GM23338 (cell line): ENCODE results near the gene GALNT16. TPM values are rescaled to one million over a fixed set of nuclear protein-coding genes. Genes with fewer than 3 reads are reported as not detected.

Source experiments
- ATAC-seq: fragments of 200-7000 bp; cut with Tn5 transposase; 3 replicates; pipeline ENCODE4 v1.9.1; 2020
- DNase-seq: peaks from one replicate; pipeline ENCODE4 v3.0.0-alpha.2; 2015; ENCODE audit warnings: low spot score
- H2AFZ ChIP-seq: fragments of 200-600 bp; sonication (generic); 2 replicates; pipeline ENCODE4 v1.8.0; 2016; ENCODE audit warnings: antibody characterized with exemption, mild to moderate bottlenecking, moderate library complexity
- H3F3A ChIP-seq: fragments of 200-600 bp; sonication (generic); replicated peaks from 2 replicates; pipeline ENCODE4 v1.8.0; 2017; ENCODE audit warnings: antibody characterized with exemption, mixed run types, low read depth
- H3K27ac ChIP-seq: fragments of 200-600 bp; sonication (generic); 2 replicates; pipeline ENCODE4 v1.6.1; 2016; ENCODE audit warnings: low read depth
- H3K27me3 ChIP-seq: fragments of 200-600 bp; sonication (generic); 2 replicates; pipeline ENCODE4 v1.8.0; 2016; ENCODE audit warnings: mild to moderate bottlenecking, mixed run types, moderate library complexity; ENCODE audit not compliant: insufficient read depth
- H3K36me3 ChIP-seq: fragments of 200-600 bp; sonication (generic); 2 replicates; pipeline ENCODE4 v1.8.0; 2016; ENCODE audit warnings: mild to moderate bottlenecking; ENCODE audit not compliant: insufficient read depth
- H3K4me1 ChIP-seq: fragments of 200-600 bp; sonication (generic); 2 replicates; pipeline ENCODE4 v1.8.0; 2016; ENCODE audit warnings: mild to moderate bottlenecking, moderate library complexity; ENCODE audit not compliant: insufficient read depth
- H3K4me2 ChIP-seq: fragments of 200-600 bp; sonication (generic); 2 replicates; pipeline ENCODE4 v1.7.1; 2017; ENCODE audit warnings: mixed run types
- H3K4me3 ChIP-seq: fragments of 200-600 bp; sonication (generic); 2 replicates; pipeline ENCODE4 v1.6.1; 2016; ENCODE audit warnings: mixed run types
- H3K79me2 ChIP-seq: fragments of 200-600 bp; sonication (generic); replicated peaks from 2 replicates; pipeline ENCODE4 v1.8.0; 2017; ENCODE audit warnings: mild to moderate bottlenecking; ENCODE audit not compliant: insufficient read depth
- H3K9me2 ChIP-seq: fragments of 200-600 bp; sonication (generic); 2 replicates; pipeline ENCODE4 v1.8.0; 2017; ENCODE audit not compliant: insufficient read depth
- H4K20me1 ChIP-seq: fragments of 200-600 bp; sonication (generic); replicated peaks from 2 replicates; pipeline ENCODE4 v1.8.0; 2017; ENCODE audit warnings: mild to moderate bottlenecking; ENCODE audit not compliant: insufficient read depth
- H3K27ac Mint-ChIP-seq: 2 replicates; pipeline ENCODE4 v1.8.0; 2020; ENCODE audit warnings: inconsistent platforms, mild to moderate bottlenecking, moderate library complexity, mixed read lengths
- H3K27me3 Mint-ChIP-seq: 3 replicates; pipeline ENCODE4 v1.8.0; 2022; ENCODE audit warnings: low read depth, mild to moderate bottlenecking, moderate library complexity, mixed read lengths, inconsistent platforms; ENCODE audit not compliant: insufficient read depth, poor library complexity
- H3K36me3 Mint-ChIP-seq: 3 replicates; pipeline ENCODE4 v1.8.0; 2021; ENCODE audit warnings: low read depth, mild to moderate bottlenecking, inconsistent platforms, moderate library complexity, mixed read lengths
- H3K4me1 Mint-ChIP-seq: 3 replicates; pipeline ENCODE4 v1.8.0; 2020; ENCODE audit warnings: mild to moderate bottlenecking, inconsistent platforms, mixed read lengths
- H3K4me3 Mint-ChIP-seq: 3 replicates; pipeline ENCODE4 v1.8.0; 2021; ENCODE audit warnings: moderate library complexity, mild to moderate bottlenecking, inconsistent platforms, mixed read lengths
- H3K9me3 Mint-ChIP-seq: 3 replicates; pipeline ENCODE4 v1.8.0; 2020; ENCODE audit warnings: moderate library complexity, mild to moderate bottlenecking, inconsistent platforms, mixed read lengths
- CREB1 ChIP-seq: fragments of 250-450 bp; sonication (Bioruptor Pico); IDR thresholded peaks from 2 replicates; pipeline ENCODE4 v1.5.0; 2020; ENCODE audit warnings: low read depth, mild to moderate bottlenecking, moderate library complexity
- CTCF ChIP-seq, 2 experiments: fragments of 200-600 bp in 1 of 2; sonication (generic) in 1 of 2; conservative IDR thresholded peaks; 2 replicates each; pipeline versions ENCODE4 v1.5.1 to v1.6.1; 2016 to 2017; ENCODE audit warnings: antibody characterized with exemption in 2 of 2, low read depth in 2 of 2, mild to moderate bottlenecking in 2 of 2, moderate library complexity in 1 of 2
- ETS1 ChIP-seq: IDR thresholded peaks from 2 replicates; pipeline ENCODE4 v1.6.1; 2016; ENCODE audit warnings: antibody characterized with exemption
- EZH2 ChIP-seq: fragments of 200-600 bp; sonication (generic); IDR thresholded peaks from one replicate; pipeline ENCODE4 v1.8.0; 2017; ENCODE audit warnings: antibody characterized with exemption, mild to moderate bottlenecking, low read depth; ENCODE audit not compliant: unreplicated experiment
- EZH2phosphoT487 ChIP-seq: fragments of 200-600 bp; sonication (generic); IDR thresholded peaks from one replicate; pipeline ENCODE4 v1.8.1; 2018; ENCODE audit warnings: antibody characterized with exemption; ENCODE audit not compliant: unreplicated experiment
- JUNB ChIP-seq: IDR thresholded peaks from one replicate; pipeline ENCODE4 v1.6.1; 2016; ENCODE audit warnings: antibody characterized with exemption; ENCODE audit not compliant: unreplicated experiment
- NANOG ChIP-seq: IDR thresholded peaks from 2 replicates; pipeline ENCODE4 v1.6.1; 2016; ENCODE audit warnings: antibody characterized with exemption, borderline replicate concordance
- POLR2AphosphoS5 ChIP-seq: IDR thresholded peaks from 2 replicates; pipeline ENCODE4 v1.6.1; 2016; ENCODE audit warnings: antibody characterized with exemption, low read depth
- STAT1 ChIP-seq: IDR thresholded peaks from one replicate; pipeline ENCODE4 v1.6.1; 2016; ENCODE audit warnings: antibody characterized with exemption; ENCODE audit not compliant: unreplicated experiment
- ZNF114 ChIP-seq: fragments of 250-450 bp; sonication (Bioruptor Pico); IDR thresholded peaks from 2 replicates; pipeline ENCODE4 v1.5.0; 2020; ENCODE audit warnings: mild to moderate bottlenecking, moderate library complexity
- ZNF331 ChIP-seq: fragments of 250-450 bp; sonication (Bioruptor Pico); IDR thresholded peaks from 2 replicates; pipeline ENCODE4 v1.5.0; 2020; ENCODE audit warnings: low read depth, mild to moderate bottlenecking, moderate library complexity
- polyA plus RNA-seq: library from polyadenylated mRNA; unstranded; fragments of >200 nt; fragmentation: Nextera tagmentation; extraction: Ambion mirVana; gene quantifications from 2 replicates; pipeline ENCODE4 v1.2.1, GENCODE V29; 2016
- total RNA-seq: library from RNA; depleted of rRNA; stranded (reverse); fragments of >200 nt; shearing (Covaris generic); gene quantifications from 2 replicates; pipeline ENCODE4 v1.2.3, GENCODE V29; 2014
- TF ChIP-seq, protein P1 (sequence below): fragments of 250-450 bp; sonication (Bioruptor Pico); IDR thresholded peaks from 2 replicates; pipeline ENCODE4 v1.5.0; 2020; ENCODE audit warnings: mild to moderate bottlenecking, moderate library complexity
- TF ChIP-seq, protein P2 (sequence below): IDR thresholded peaks from one replicate; pipeline ENCODE4 v1.6.1; 2018; ENCODE audit warnings: antibody characterized with exemption; ENCODE audit not compliant: unreplicated experiment

The GALNT16 gene
- total and polyA plus RNA-seq, 2 experiments from 2014 or later, result 1.5 to 2.9 TPM

DNA sequence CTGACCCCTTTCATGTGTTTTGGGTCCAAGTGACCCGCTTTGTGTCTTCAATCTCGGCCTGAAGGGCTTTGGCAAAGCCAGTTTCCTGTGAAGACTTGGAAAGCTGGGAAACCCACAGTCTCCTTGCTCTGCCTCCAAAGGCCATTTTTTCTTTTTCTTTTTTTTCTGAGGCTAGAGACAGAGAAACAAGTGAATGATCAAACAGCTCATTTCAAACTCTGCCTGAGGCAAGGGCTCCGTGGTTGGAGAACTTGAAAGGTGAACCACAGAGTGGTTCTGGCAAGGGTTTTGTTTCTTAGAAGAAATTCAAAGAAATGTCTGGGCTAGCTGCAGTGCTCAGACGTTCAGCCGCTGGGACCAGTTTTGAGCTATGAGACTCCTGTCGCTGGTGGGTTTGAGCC lies 75.4 kb downstream of the GALNT16 start:
- H2AFZ ChIP-seq, result no peak overlapping the region
- ATAC-seq (no peak), DNase-seq (no peak)

More for the DNA sequence above, 75.4 kb downstream of the GALNT16 start:
- H3F3A ChIP-seq, result no peaks in the 10 kb centered on the region
- Mint-ChIP-seq H3K27ac (no peak overlapping the region), H3K4me3 (no peak overlapping the region), H3K4me1 (no peaks in the 10 kb centered on the region; the same call in 2 of the 3 replicates), H3K9me3 (no peaks in the 10 kb centered on the region), H3K27me3 (no peaks in the 10 kb centered on the region), H3K36me3 (no peaks in the 10 kb centered on the region)
- H3K4me3 ChIP-seq, result no peak overlapping the region
- TF ChIP-seq JUNB, result no peak
- TF ChIP-seq CTCF (conservative IDR thresholded peaks at IDR 0.05; ENCODE audit: low read depth in 2 of 2), result no peak
- TF ChIP-seq CREB1 (CRISPR knock-in tag), result no peak
- TF ChIP-seq, protein P1, sequence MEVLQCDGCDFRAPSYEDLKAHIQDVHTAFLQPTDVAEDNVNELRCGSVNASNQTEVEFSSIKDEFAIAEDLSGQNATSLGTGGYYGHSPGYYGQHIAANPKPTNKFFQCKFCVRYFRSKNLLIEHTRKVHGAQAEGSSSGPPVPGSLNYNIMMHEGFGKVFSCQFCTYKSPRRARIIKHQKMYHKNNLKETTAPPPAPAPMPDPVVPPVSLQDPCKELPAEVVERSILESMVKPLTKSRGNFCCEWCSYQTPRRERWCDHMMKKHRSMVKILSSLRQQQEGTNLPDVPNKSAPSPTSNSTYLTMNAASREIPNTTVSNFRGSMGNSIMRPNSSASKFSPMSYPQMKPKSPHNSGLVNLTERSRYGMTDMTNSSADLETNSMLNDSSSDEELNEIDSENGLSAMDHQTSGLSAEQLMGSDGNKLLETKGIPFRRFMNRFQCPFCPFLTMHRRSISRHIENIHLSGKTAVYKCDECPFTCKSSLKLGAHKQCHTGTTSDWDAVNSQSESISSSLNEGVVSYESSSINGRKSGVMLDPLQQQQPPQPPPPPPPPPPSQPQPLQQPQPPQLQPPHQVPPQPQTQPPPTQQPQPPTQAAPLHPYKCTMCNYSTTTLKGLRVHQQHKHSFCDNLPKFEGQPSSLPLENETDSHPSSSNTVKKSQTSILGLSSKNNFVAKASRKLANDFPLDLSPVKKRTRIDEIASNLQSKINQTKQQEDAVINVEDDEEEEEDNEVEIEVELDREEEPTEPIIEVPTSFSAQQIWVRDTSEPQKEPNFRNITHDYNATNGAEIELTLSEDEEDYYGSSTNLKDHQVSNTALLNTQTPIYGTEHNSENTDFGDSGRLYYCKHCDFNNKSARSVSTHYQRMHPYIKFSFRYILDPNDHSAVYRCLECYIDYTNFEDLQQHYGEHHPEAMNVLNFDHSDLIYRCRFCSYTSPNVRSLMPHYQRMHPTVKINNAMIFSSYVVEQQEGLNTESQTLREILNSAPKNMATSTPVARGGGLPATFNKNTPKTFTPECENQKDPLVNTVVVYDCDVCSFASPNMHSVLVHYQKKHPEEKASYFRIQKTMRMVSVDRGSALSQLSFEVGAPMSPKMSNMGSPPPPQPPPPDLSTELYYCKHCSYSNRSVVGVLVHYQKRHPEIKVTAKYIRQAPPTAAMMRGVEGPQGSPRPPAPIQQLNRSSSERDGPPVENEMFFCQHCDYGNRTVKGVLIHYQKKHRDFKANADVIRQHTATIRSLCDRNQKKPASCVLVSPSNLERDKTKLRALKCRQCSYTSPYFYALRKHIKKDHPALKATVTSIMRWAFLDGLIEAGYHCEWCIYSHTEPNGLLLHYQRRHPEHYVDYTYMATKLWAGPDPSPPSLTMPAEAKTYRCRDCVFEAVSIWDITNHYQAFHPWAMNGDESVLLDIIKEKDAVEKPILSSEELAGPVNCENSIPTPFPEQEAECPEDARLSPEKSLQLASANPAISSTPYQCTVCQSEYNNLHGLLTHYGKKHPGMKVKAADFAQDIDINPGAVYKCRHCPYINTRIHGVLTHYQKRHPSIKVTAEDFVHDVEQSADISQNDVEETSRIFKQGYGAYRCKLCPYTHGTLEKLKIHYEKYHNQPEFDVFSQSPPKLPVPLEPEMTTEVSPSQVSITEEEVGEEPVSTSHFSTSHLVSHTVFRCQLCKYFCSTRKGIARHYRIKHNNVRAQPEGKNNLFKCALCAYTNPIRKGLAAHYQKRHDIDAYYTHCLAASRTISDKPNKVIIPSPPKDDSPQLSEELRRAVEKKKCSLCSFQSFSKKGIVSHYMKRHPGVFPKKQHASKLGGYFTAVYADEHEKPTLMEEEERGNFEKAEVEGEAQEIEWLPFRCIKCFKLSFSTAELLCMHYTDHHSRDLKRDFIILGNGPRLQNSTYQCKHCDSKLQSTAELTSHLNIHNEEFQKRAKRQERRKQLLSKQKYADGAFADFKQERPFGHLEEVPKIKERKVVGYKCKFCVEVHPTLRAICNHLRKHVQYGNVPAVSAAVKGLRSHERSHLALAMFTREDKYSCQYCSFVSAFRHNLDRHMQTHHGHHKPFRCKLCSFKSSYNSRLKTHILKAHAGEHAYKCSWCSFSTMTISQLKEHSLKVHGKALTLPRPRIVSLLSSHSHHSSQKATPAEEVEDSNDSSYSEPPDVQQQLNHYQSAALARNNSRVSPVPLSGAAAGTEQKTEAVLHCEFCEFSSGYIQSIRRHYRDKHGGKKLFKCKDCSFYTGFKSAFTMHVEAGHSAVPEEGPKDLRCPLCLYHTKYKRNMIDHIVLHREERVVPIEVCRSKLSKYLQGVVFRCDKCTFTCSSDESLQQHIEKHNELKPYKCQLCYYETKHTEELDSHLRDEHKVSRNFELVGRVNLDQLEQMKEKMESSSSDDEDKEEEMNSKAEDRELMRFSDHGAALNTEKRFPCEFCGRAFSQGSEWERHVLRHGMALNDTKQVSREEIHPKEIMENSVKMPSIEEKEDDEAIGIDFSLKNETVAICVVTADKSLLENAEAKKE (CRISPR knock-in tag), result no peak
- TF ChIP-seq, protein P2, sequence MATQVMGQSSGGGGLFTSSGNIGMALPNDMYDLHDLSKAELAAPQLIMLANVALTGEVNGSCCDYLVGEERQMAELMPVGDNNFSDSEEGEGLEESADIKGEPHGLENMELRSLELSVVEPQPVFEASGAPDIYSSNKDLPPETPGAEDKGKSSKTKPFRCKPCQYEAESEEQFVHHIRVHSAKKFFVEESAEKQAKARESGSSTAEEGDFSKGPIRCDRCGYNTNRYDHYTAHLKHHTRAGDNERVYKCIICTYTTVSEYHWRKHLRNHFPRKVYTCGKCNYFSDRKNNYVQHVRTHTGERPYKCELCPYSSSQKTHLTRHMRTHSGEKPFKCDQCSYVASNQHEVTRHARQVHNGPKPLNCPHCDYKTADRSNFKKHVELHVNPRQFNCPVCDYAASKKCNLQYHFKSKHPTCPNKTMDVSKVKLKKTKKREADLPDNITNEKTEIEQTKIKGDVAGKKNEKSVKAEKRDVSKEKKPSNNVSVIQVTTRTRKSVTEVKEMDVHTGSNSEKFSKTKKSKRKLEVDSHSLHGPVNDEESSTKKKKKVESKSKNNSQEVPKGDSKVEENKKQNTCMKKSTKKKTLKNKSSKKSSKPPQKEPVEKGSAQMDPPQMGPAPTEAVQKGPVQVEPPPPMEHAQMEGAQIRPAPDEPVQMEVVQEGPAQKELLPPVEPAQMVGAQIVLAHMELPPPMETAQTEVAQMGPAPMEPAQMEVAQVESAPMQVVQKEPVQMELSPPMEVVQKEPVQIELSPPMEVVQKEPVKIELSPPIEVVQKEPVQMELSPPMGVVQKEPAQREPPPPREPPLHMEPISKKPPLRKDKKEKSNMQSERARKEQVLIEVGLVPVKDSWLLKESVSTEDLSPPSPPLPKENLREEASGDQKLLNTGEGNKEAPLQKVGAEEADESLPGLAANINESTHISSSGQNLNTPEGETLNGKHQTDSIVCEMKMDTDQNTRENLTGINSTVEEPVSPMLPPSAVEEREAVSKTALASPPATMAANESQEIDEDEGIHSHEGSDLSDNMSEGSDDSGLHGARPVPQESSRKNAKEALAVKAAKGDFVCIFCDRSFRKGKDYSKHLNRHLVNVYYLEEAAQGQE, result no peak
- no peak for TF ChIP-seq EZH2phosphoT487
- no peak for TF ChIP-seq ETS1
- TF ChIP-seq NANOG, result no peak
- no peak for TF ChIP-seq ZNF114 (CRISPR knock-in tag)
- TF ChIP-seq EZH2, result no peak
- TF ChIP-seq STAT1, result no peak
- no peak for TF ChIP-seq ZNF331 (CRISPR knock-in tag)
- TF ChIP-seq POLR2AphosphoS5, result no peak
- H4K20me1 ChIP-seq, result no peaks in the 10 kb centered on the region
- H3K4me1 ChIP-seq, result no peaks in the 10 kb centered on the region
- H3K36me3 ChIP-seq, result no peaks in the 10 kb centered on the region
- no peaks in the 10 kb centered on the region for H3K79me2 ChIP-seq
- no peak overlapping the region for H3K27ac ChIP-seq
- no peaks in the 10 kb centered on the region for H3K27me3 ChIP-seq
- H3K9me2 ChIP-seq, result no peaks in the 10 kb centered on the region
- H3K4me2 ChIP-seq, result no peak overlapping the region
